Measurements from ENCODE around the gene SCN9A. TPM values are rescaled to one million over a fixed set of nuclear protein-coding genes. Genes with fewer than 3 reads are reported as not detected.

The SCN9A gene
- total and polyA plus RNA-seq, 10 of the 15 experiments (the other 5 are each of a cell fraction or from before 2014, with no cell fraction given), result 0.04 to 0.08 (median 0.08) TPM; not detected in 7

DNA sequence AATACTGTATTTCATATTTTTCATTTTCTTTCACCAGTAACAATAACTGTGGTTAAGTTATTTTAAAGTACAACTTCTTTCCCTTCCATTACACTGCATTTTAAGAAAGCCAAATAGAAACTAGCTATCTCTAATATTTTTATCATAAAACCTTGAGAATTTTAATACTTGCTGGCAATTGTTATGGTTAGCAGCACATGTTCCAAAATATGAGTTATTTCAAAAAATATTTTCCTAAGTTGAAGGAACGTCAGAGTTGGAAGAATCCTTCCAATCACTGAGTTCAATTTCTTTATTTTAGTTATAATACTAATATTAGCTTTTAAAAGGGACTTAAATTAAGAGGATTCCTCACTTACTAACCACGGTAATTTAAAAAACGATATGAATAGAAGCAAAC is 68.4 kb downstream of the SCN9A start:
- Histone ChIP-seq H3K4me1 (ENCODE audit: control insufficient read depth, insufficient read depth, low read length) (no peaks in the 10 kb centered on the region), H2AFZ (ENCODE audit: control insufficient read depth, low read depth, low read length) (no peak overlapping the region), H3K4me3 (no peak overlapping the region), H3K9me3 (replicated peaks; ENCODE audit: control insufficient read depth, insufficient read depth, low read length) (no peaks in the 10 kb centered on the region), H3K4me2 (ENCODE audit: control insufficient read depth, insufficient read depth) (no peak overlapping the region), H4K20me1 (ENCODE audit: control insufficient read depth, insufficient read depth) (no peaks in the 10 kb centered on the region), H3K36me3 (ENCODE audit: control insufficient read depth in 2 of 2, insufficient read depth in 2 of 2, low read length in 1 of 2) (no peaks in the 10 kb centered on the region), H3K27ac (ENCODE audit: control insufficient read depth, insufficient read depth) (no peak overlapping the region), H3K79me2 (ENCODE audit: control insufficient read depth, insufficient read depth, low read length) (no peaks in the 10 kb centered on the region), H3K9ac (ENCODE audit: control insufficient read depth, insufficient read depth, low read length) (no peak overlapping the region), H3K27me3 (replicated peaks in 1 of 2; ENCODE audit: control insufficient read depth in 2 of 2, insufficient read depth in 2 of 2, low read length in 1 of 2) (no peaks in the 10 kb centered on the region)
- ATAC-seq (no peak), DNase-seq (ENCODE audit: low read depth, low spot score) (no peak), FAIRE-seq (no peak)
- CTCF ChIA-PET, result no interaction called here
- no peak for TF ChIP-seq STAT3 (IDR thresholded peaks at IDR 0.05; ENCODE audit: low read depth, low read length)
- no peak for TF ChIP-seq NFIC (IDR thresholded peaks at IDR 0.05; ENCODE audit: low read depth, low read length)
- TF ChIP-seq, protein P1, sequence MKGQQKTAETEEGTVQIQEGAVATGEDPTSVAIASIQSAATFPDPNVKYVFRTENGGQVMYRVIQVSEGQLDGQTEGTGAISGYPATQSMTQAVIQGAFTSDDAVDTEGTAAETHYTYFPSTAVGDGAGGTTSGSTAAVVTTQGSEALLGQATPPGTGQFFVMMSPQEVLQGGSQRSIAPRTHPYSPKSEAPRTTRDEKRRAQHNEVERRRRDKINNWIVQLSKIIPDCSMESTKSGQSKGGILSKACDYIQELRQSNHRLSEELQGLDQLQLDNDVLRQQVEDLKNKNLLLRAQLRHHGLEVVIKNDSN (IDR thresholded peaks at IDR 0.05; ENCODE audit: borderline replicate concordance, extremely low read length, insufficient read depth, low read depth, low read length), result no peak
- TF ChIP-seq RB1 (IDR thresholded peaks at IDR 0.05; ENCODE audit: borderline replicate concordance), result no peak
- no peak for TF ChIP-seq IKZF1 (conservative IDR thresholded peaks at IDR 0.05)
- no peak for TF ChIP-seq ZNF207 (IDR thresholded peaks at IDR 0.05; ENCODE audit: borderline replicate concordance)
- no peak for TF ChIP-seq NR2F1 (conservative IDR thresholded peaks at IDR 0.05)
- TF ChIP-seq, protein P2, sequence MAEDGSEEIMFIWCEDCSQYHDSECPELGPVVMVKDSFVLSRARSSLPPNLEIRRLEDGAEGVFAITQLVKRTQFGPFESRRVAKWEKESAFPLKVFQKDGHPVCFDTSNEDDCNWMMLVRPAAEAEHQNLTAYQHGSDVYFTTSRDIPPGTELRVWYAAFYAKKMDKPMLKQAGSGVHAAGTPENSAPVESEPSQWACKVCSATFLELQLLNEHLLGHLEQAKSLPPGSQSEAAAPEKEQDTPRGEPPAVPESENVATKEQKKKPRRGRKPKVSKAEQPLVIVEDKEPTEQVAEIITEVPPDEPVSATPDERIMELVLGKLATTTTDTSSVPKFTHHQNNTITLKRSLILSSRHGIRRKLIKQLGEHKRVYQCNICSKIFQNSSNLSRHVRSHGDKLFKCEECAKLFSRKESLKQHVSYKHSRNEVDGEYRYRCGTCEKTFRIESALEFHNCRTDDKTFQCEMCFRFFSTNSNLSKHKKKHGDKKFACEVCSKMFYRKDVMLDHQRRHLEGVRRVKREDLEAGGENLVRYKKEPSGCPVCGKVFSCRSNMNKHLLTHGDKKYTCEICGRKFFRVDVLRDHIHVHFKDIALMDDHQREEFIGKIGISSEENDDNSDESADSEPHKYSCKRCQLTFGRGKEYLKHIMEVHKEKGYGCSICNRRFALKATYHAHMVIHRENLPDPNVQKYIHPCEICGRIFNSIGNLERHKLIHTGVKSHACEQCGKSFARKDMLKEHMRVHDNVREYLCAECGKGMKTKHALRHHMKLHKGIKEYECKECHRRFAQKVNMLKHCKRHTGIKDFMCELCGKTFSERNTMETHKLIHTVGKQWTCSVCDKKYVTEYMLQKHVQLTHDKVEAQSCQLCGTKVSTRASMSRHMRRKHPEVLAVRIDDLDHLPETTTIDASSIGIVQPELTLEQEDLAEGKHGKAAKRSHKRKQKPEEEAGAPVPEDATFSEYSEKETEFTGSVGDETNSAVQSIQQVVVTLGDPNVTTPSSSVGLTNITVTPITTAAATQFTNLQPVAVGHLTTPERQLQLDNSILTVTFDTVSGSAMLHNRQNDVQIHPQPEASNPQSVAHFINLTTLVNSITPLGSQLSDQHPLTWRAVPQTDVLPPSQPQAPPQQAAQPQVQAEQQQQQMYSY (CRISPR knock-in tag; IDR thresholded peaks at IDR 0.05), result no peak
- no peak for TF ChIP-seq YY1 (IDR thresholded peaks at IDR 0.05; ENCODE audit: low read depth, low read length)
- no TSS peak for BruUV-seq (replicated peaks)
- intact Hi-C loops (cut with micrococcal nuclease; ENCODE audit: unreplicated experiment) (no loop called here), in situ Hi-C loops (cut with MboI) (no loop called here)
- SMC1A ChIA-PET (ENCODE audit: uncharacterized antibody, unreplicated experiment), result interaction anchor here (1.0 kb wide), 1 partner anchor 11 kb away, joined by 3 read pairs; no protein-coding TSS in a partner anchor
- RAD21 ChIA-PET (ENCODE audit: unreplicated experiment), result no interaction called here
- POLR2A ChIA-PET, result no interaction called here
- 27% methylated on average over 3 of the region's 3 CpGs for WGBS (ENCODE audit: insufficient coverage, insufficient replicate concordance, low lambda C conversion rate, missing lambda C conversion rate)

Measured in GM12878 (cell line).